Measurements from ENCODE around the gene NCAPD2.

Gene NCAPD2, protein sequence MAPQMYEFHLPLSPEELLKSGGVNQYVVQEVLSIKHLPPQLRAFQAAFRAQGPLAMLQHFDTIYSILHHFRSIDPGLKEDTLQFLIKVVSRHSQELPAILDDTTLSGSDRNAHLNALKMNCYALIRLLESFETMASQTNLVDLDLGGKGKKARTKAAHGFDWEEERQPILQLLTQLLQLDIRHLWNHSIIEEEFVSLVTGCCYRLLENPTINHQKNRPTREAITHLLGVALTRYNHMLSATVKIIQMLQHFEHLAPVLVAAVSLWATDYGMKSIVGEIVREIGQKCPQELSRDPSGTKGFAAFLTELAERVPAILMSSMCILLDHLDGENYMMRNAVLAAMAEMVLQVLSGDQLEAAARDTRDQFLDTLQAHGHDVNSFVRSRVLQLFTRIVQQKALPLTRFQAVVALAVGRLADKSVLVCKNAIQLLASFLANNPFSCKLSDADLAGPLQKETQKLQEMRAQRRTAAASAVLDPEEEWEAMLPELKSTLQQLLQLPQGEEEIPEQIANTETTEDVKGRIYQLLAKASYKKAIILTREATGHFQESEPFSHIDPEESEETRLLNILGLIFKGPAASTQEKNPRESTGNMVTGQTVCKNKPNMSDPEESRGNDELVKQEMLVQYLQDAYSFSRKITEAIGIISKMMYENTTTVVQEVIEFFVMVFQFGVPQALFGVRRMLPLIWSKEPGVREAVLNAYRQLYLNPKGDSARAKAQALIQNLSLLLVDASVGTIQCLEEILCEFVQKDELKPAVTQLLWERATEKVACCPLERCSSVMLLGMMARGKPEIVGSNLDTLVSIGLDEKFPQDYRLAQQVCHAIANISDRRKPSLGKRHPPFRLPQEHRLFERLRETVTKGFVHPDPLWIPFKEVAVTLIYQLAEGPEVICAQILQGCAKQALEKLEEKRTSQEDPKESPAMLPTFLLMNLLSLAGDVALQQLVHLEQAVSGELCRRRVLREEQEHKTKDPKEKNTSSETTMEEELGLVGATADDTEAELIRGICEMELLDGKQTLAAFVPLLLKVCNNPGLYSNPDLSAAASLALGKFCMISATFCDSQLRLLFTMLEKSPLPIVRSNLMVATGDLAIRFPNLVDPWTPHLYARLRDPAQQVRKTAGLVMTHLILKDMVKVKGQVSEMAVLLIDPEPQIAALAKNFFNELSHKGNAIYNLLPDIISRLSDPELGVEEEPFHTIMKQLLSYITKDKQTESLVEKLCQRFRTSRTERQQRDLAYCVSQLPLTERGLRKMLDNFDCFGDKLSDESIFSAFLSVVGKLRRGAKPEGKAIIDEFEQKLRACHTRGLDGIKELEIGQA (N-terminal part only)

DNA sequence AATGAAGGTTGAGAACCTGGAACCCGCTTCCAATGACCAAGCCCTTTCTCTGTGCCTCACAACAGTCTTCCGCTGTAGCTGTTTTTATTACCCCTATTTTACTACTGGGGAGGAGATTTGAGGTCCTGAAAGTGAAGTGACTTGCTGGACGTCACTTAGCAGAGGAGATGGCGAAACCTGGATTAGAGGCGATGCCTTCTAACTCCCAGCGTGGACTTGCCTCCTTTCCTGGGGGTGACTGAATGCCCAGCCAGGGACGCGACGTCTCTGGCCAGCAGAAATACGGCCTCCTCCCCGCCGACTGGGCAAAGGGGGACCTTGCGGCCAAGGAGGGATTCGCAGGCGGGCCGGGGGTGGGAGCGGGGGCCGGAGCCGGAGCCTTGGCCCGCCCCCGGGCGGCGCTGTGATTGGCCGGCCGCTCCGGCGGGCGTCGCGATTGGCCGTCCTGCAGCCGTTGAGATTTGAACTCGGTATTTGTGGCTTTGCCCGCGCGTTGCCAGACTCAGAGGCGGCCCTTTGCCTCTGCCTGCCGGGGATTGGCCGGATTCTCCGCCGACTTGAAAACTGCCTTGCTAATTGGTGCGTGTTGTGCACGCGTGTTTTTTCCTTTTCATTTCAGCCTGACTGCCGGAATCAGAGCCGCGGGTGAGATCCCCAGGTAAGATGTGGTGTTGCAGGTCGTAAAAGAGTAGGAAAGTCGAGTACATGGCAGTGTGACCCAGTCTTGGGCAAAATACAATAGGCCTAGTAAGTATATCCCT, at the start of gene NCAPD2:
Gene NCAPD2, plus strand, starts transcription at position 606 of the 761 bp plus-strand sequence. CDS start 997 bp downstream, outside the sequence.
- in situ Hi-C loops (cut with HindIII; ENCODE audit: low pct_ligation_motif_present, low pct_unique_long_range_greater_than_20kb, low sequenced_read_pairs) = no loop called here
- peak; percentile 99 for DNase-seq

- DNase-seq = no peak
- in situ Hi-C loops (cut with HindIII; ENCODE audit: low pct_ligation_motif_present, low pct_unique_long_range_greater_than_20kb, low sequenced_read_pairs) = no loop called here
Observed at GRCh38 chr12:6444704-6445688, 48.9 kb upstream of the NCAPD2 start, which contains the start of gene CD27. Gene CD27, plus strand, starts transcription at chr12:6444955. Its CDS starts 141 bp downstream, at chr12:6445096.

DNA sequence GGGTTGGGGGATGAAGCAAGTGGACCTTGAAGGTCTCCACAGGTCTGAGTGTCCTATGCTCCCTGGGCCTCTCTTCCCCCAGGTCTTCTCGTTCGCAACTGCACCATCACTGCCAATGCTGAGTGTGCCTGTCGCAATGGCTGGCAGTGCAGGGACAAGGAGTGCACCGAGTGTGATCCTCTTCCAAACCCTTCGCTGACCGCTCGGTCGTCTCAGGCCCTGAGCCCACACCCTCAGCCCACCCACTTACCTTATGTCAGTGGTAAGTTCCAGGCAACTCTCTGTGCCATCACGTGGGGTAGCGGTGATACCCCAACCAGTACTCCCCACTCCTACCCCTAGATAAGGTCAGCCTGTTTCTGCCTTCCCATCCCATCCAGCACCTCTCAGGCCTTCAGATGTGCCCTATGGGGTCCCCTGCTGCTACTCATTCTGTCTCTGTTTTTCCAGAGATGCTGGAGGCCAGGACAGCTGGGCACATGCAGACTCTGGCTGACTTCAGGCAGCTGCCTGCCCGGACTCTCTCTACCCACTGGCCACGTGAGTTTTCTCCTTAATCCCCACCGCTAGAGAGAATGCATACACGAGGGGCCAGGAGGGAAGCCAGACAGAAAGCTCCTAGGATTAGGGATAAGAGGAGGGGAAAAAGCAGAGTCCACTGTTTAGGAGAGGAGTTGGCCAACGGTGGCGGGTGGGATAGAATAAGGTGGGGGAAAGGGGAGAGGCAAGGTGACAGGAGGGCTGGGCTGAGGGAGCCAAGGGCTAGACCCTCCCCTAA, 43.6 kb upstream of the NCAPD2 start:
- no peak for DNase-seq
- in situ Hi-C loops (cut with HindIII; ENCODE audit: low pct_ligation_motif_present, low pct_unique_long_range_greater_than_20kb, low sequenced_read_pairs) = no loop called here

- in situ Hi-C loops (cut with HindIII; ENCODE audit: low pct_ligation_motif_present, low pct_unique_long_range_greater_than_20kb, low sequenced_read_pairs) = no loop called here
- no peak for DNase-seq
Observed at GRCh38 chr12:6450869-6451347, 43.0 kb upstream of the NCAPD2 start.

GRCh38 chr12:6451348-6452244, 42.3 kb upstream of the NCAPD2 start, which contains the start of gene TAPBPL:
Gene TAPBPL, plus strand, starts transcription at chr12:6452042. Its CDS starts 207 bp downstream, at chr12:6452249.
- DNase-seq = peak; percentile 88
- in situ Hi-C loops (cut with HindIII; ENCODE audit: low pct_ligation_motif_present, low pct_unique_long_range_greater_than_20kb, low sequenced_read_pairs) = no loop called here

GRCh38 chr12:6452245-6452943, 41.5 kb upstream of the NCAPD2 start:
- peak; percentile 28 for DNase-seq
- in situ Hi-C loops (cut with HindIII; ENCODE audit: low pct_ligation_motif_present, low pct_unique_long_range_greater_than_20kb, low sequenced_read_pairs) = no loop called here

DNA sequence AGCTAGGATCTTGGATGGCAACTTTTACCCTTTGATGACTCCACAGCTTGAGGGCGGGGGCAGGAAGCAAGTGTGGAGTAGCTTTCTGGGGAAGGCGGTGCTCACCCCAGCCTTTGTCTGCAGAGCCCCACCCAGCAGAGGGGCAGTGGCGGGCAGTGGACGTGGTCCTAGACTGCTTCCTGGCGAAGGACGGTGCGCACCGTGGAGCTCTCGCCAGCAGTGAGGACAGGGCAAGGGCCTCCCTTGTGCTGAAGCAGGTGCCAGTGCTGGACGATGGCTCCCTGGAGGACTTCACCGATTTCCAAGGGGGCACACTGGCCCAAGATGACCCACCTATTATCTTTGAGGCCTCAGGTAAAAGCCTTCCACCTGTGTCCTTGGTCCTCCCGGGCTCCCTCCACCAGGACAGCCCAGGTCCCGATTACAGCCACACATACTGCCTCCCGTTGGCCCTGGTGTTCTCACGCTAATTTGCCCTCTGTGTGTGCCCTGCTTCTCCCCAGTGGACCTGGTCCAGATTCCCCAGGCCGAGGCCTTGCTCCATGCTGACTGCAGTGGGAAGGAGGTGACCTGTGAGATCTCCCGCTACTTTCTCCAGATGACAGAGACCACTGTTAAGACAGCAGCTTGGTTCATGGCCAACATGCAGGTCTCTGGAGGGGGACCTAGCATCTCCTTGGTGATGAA, 40.8 kb upstream of the NCAPD2 start:
- peak; percentile 65 for DNase-seq
- in situ Hi-C loops (cut with HindIII; ENCODE audit: low pct_ligation_motif_present, low pct_unique_long_range_greater_than_20kb, low sequenced_read_pairs) = no loop called here

DNA sequence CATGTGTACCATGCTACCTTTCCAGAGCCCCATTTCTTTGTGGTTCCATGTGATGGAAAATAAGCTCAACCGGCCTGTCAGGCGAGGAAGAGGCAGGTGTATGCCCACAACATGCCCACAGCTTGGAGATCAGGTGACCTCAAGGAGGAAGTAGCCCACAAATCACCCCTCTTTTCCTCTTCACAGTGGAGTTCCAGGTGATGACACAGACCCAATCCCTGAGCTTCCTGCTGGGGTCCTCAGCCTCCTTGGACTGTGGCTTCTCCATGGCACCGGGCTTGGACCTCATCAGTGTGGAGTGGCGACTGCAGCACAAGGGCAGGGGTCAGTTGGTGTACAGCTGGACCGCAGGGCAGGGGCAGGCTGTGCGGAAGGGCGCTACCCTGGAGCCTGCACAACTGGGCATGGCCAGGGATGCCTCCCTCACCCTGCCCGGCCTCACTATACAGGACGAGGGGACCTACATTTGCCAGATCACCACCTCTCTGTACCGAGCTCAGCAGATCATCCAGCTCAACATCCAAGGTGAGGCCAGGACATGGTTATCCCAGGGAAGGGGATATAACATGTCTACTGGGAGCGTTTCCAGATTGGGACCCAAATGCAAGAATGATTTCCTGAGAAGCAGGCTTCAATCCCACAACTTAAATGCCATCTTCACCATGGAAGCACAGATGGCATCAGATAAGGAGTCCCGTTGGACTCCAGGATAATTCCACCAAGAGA, 36.5 kb upstream of the NCAPD2 start:
- no peak for DNase-seq
- in situ Hi-C loops (cut with HindIII; ENCODE audit: low pct_ligation_motif_present, low pct_unique_long_range_greater_than_20kb, low sequenced_read_pairs) = no loop called here

GRCh38 chr12:6458281-6459003, 35.5 kb upstream of the NCAPD2 start:
- DNase-seq = no peak
- in situ Hi-C loops (cut with HindIII; ENCODE audit: low pct_ligation_motif_present, low pct_unique_long_range_greater_than_20kb, low sequenced_read_pairs) = no loop called here

DNA sequence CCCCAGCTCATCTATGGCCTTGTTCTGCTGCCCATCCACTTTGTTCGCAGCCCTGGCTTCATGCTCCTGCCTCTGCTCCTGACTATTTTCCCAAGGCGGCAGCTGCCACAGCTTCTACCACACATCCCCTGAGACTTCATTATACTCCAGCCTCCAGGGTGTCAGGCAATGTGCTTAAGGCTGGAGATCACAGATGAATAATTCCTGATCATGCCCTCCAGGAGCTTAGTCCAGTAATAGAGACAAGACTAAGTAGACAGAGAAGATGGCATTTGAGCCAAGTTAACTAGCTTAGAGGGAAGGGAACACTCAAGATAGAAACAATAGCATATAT, 34.9 kb upstream of the NCAPD2 start:
- no peak for DNase-seq

GRCh38 chr12:6460751-6461371, 33.0 kb upstream of the NCAPD2 start:
- DNase-seq = no peak
- in situ Hi-C loops (cut with HindIII; ENCODE audit: low pct_ligation_motif_present, low pct_unique_long_range_greater_than_20kb, low sequenced_read_pairs) = no loop called here

More for the DNA sequence above, 34.9 kb upstream of the NCAPD2 start:
- in situ Hi-C loops (cut with HindIII; ENCODE audit: low pct_ligation_motif_present, low pct_unique_long_range_greater_than_20kb, low sequenced_read_pairs) = no loop called here

DNA sequence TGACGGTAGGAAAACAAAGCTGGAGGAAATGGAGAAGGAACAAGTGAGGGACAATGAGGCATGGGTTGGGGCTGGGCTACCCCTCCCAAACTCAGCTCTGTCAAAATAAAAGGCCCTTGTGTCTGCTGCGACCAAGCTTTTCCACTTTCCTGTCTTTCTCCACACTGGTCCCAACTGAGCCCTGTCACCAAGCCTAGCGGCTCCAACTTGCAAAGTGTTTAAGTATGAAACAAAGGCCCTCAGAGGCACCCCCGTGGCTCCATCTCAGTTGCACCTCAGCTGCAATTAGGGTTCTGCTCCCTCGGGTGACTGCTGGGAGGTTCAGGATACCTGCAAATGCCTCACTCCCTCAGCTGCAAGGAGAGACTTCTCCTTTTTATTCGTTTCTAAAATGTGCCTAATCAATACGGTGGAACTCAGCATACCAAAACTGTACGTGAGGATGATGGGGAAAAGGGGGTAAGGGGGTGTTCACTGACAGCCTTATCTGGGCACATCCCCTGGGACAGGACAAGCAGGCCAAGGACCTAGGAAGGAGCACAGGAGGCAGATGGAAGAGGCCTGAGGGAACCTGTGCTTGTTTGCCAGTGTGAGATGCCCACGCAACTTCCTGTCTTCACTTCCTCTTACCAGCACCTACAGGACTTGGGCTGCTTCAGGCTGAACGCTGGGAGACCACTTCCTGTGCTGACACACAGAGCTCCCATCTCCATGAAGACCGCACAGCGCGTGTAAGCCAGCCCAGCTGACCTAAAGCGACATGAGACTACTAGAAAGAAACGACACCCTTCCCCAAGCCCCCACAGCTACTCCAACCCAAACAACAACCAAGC, 32.3 kb upstream of the NCAPD2 start:
- in situ Hi-C loops (cut with HindIII; ENCODE audit: low pct_ligation_motif_present, low pct_unique_long_range_greater_than_20kb, low sequenced_read_pairs) = no loop called here
- no peak for DNase-seq
